Activated gamma-delta T cell treated with anti-CD3 and anti-CD28 coated beads, Interleukin-2, amount 50 U/mL, for 16 hours (primary cell): Measurements from ENCODE around the gene ZSCAN9.

ENCODE experiments used
- DNase-seq: peaks from one replicate; pipeline ENCODE4 v3.0.0-alpha.2; 2020; ENCODE audit warnings: low read depth

Gene ZSCAN9

GRCh38 chr6:28266962-28267694 lies 42.1 kb downstream of the ZSCAN9 start, which contains the start of gene ZSCAN26:
Gene ZSCAN26 (plus strand): TSS chr6:28267143. CDS start chr6:28271920, 4,777 bp downstream.
- peak; percentile 79 for DNase-seq

DNA sequence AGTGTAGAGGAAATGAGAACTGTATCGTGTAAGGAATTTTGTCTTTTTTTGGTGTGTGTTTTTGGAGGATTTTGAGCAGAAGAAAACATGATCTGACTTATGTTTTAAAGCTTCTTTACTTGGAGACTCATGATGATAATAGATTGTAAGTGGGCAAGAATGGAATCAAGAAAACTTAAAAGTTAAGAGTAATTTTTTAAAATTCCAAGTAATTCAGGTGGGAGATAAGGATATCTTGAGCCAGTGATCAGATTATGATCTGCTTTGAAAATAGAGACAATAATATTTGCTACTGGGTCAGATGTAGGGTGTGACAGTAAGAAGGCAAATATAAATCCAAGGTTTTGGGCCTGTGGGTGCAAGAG lies 42.6 kb downstream of the ZSCAN9 start:
- no peak for DNase-seq

DNA sequence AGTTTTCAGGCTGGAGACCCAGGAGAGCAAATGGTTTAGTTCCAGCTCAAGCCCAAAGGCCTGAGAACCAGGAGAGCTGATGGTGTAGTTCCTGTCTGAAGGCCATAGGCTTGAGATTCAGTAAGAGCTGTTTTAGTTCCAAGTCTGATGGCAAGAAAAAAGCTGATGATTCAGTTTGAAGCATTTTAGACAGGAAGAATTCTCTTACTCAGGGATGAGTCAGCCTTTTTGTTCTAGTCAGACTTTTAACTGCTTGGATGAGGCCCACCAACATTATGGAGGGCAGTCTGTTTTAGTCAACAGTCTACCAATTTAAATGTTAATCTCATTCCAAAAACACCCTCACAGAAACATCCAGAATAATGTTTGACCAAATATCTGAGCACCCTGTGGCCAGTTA lies 44.4 kb downstream of the ZSCAN9 start:
- no peak for DNase-seq

- DNase-seq = no peak
Measured at GRCh38 chr6:28274888-28275287, 49.8 kb downstream of the ZSCAN9 start.

GRCh38 chr6:28277746-28278145 lies 52.7 kb downstream of the ZSCAN9 start:
- DNase-seq = no peak

DNA sequence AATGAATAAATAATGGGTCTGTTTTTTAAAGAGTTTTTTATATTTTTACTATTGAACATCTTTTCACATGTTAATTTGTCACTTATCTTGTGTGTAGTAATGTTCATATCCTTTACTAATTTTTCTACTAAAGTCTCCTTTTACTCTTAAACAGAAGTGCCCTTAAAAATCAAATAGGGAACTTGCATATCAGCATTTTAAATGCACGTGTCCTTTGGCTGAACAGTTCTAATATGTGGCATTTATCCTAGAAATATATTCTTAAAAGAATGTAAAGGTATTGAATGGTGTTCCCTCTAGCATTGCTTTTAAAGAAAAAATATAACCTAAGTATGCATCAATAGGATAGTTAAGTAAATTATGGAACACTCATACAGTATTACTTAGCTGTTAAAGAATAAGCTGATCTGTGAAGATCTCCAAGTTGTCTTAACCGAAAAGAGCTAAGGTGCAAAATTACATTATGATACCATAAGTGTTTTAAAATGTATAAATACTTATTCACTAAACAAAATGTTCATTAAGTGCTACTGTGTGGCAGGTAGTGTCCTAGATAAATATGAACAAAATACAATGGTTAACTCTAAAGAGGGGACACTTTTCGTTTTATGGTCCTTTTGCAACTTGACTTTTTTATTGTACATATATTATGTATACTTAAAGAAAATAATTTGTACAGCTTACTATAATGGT lies 55.7 kb downstream of the ZSCAN9 start:
- DNase-seq = no peak

GRCh38 chr6:28281288-28282064 lies 56.4 kb downstream of the ZSCAN9 start, which contains the start of gene PGBD1:
Gene PGBD1 (plus strand): TSS chr6:28281572. CDS start chr6:28283814, 2,242 bp downstream.
- DNase-seq = peak; percentile 20

DNA sequence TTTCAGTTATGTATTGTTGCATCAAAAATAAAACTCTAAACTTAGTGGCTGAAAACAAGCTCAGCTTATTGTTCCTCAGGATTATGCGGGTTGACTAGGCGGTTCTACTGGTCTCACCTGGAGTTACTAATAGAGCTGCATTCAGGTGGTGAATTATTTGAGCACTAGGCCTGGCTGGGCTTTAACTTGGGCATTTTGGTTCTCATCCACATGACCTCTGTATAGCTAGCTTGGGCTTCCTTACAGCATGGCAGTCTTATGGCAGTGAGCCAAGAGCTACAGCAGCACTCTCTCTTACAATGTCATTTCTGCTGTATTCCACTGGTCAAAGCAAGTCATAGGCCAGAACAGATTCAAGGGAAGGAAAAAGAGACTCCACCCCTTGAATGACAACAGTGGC lies 57.9 kb downstream of the ZSCAN9 start:
- no peak for DNase-seq
